ENCODE data around the gene PALM3.

Gene PALM3, protein sequence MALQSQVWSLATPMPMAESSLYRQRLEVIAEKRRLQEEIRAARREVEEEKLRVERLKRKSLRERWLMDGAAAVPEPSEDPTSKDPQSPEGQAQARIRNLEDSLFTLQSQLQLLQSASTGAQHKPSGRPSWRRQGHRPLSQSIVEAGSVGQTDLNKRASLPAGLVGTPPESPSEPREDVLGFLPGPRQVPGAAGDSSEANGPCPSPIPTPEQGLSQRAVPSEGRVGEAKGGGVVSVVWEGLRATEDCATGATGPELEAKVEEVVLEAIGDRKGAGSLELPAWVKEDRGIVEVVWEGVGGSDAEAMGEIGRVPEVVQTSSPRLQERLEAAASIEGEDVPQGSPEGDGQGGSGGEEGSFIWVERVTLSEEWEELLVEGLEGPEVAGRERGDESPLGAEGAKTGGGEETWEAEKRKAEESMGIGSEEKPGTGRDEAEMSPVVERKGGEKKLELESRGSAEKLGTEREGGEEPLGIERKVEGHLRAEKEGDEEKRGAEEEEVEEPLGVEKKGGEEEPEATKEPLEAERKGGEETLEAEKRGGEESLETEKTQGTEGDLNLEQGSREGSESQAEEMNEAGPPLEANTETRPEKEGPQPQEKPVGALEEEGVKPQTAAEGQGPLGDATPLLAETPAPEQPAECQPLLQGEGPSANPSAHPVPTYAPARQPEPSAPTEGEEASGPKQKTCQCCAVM

DNA sequence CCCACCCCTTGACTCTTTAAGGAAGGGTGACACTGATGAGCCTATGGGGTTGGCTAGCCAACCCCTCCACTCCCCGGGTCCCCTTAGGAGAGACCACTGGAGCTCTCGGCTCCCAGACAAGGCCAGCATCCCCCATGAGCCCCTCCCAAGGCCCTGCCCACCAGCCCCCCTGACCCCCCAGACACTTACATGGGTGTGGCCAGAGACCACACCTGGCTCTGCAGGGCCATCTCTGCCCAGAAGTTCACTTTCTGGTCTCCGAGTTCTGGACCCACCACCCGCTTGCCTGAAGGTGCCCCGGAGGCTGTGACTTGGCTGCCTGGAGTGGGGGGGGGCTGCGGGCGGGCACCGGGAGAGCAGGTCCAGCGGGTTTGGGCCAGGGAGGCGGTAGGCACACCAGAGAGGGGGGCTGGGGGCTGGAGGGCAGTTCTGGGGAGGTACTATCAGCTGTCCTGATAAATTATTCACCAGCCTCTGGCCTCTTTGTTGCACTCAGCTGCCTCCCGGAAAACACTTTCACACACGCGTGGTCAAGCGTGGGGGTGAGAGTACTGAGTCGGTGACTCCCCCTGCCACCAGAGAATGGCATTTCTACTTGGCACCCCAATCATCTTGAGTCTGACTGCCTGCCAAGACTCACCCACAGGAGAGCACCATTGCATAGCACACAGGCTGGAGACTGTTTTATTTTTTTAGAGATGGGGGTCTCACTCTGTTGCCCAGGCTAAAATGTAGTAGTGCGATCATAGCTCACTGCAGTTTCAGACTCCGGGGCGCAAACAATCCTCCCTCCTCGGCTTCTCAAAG, at the start of gene PALM3:
Gene PALM3, minus strand, starts transcription at position 326 of the 807 bp plus-strand sequence. Its CDS starts 96 bp downstream, at position 230.
- ATAC-seq: no peak
- Mint-ChIP-seq H3K27me3 (peaks cover 49% of the 10 kb centered on the region), H3K4me1 (peaks cover 24% of the 10 kb centered on the region), H3K27ac (no peak within 1 kb of the TSS), H3K9me3 (no peaks in the 10 kb centered on the region), H3K4me3 (no peak within 1 kb of the TSS)
- DNase-seq: no peak

GRCh38 chr19:14111486-14111885, 49.6 kb upstream of the PALM3 start:
- Mint-ChIP-seq H3K4me3 (no peak overlapping the region), H3K9me3 (no peaks in the 10 kb centered on the region), H3K27ac (no peak overlapping the region), H3K4me1 (peaks cover 56% of the 10 kb centered on the region), H3K27me3 (no peaks in the 10 kb centered on the region)
- no peak for DNase-seq
- no peak for ATAC-seq

- H3K9me3 Mint-ChIP-seq: no peaks in the 10 kb centered on the region
- DNase-seq: no peak
- no peak overlapping the region for H3K27ac Mint-ChIP-seq
- no peak for ATAC-seq
- H3K4me3 Mint-ChIP-seq: no peak overlapping the region
- H3K27me3 Mint-ChIP-seq: no peaks in the 10 kb centered on the region
- peaks cover 47% of the 10 kb centered on the region for H3K4me1 Mint-ChIP-seq
These were observed 48.8 kb upstream of the PALM3 start for GRCh38 chr19:14110650-14111049.

DNA sequence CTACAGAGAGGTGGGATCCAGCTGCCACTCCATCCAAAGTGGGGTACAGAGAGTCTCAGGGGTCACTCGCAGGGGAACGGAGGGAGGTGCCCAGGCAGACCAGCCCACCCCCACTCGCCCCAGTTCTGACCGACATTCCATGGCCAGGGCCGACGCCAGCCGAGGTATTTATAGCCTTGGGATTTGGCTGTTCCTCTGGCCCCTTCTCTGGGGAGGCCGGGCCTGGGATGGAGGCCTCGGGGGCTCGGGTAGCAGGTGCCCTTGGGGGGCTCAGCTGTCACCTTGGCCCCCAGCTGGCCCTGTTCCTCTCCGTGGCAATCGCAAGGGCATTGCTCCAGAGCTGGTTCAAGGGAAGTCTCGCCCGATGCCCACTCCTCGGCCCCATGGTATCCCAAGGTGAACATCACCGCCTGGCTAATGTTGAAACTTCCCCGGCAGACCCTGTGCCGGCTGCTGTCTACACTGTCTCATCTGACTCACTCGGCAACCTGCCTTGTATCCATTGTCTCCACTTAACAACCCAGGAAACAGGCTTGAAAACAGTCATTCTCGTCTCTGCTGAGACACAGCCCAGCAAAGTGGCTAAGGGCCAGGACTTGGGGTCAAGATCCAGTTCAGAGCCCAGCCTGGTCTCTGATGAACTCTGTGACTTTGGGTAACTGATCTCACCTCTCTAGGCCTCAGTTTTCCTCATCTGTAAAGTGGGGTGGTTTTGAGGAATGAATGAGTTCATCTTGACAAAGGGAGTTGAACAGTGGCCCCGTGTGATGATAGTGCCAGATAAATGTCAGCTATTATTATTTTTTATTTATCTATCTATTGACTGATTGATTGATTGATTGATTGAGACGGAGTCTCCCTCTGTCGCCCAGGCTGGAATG, 45.9 kb upstream of the PALM3 start:
- Mint-ChIP-seq H3K4me3 (no peak overlapping the region), H3K9me3 (no peaks in the 10 kb centered on the region), H3K27me3 (no peaks in the 10 kb centered on the region), H3K4me1 (peaks cover 23% of the 10 kb centered on the region), H3K27ac (no peak overlapping the region)
- ATAC-seq: no peak
- DNase-seq: no peak

GRCh38 chr19:14106840-14107239, 45.0 kb upstream of the PALM3 start:
- no peaks in the 10 kb centered on the region for H3K9me3 Mint-ChIP-seq
- H3K4me1 Mint-ChIP-seq: peaks cover 17% of the 10 kb centered on the region
- no peak overlapping the region for H3K27ac Mint-ChIP-seq
- DNase-seq (no peak), ATAC-seq (no peak)
- no peak overlapping the region for H3K4me3 Mint-ChIP-seq
- H3K27me3 Mint-ChIP-seq: no peaks in the 10 kb centered on the region

- Mint-ChIP-seq H3K27ac (no peak overlapping the region), H3K27me3 (no peaks in the 10 kb centered on the region), H3K4me3 (no peak overlapping the region), H3K4me1 (peaks cover 10% of the 10 kb centered on the region), H3K9me3 (no peaks in the 10 kb centered on the region)
- DNase-seq (no peak), ATAC-seq (no peak)
These were observed 43.8 kb upstream of the PALM3 start for GRCh38 chr19:14105680-14106079.

DNA sequence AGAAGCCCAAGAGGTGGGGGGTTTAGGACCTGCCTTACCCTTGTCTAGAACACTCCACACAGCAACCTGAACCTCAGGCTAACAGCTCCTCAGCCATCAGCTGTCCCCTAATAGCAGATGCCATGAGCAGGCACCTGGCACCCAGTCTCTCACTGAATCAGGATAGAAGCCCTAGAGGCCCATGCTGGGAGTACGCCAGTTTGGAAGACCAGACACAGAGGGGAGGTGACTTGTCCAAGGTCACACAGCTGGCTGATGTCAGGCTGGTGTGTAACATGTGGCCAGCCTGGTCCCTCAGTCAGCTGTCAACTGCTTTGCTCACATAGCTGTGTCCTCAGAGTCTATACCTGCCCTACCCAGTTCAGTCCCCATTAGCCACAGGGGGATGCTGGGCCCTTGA, 41.4 kb upstream of the PALM3 start:
- no peaks in the 10 kb centered on the region for H3K9me3 Mint-ChIP-seq
- H3K27me3 Mint-ChIP-seq: no peaks in the 10 kb centered on the region
- DNase-seq (no peak), ATAC-seq (no peak)
- peaks cover 6% of the 10 kb centered on the region for H3K4me1 Mint-ChIP-seq
- no peak overlapping the region for H3K4me3 Mint-ChIP-seq
- no peak overlapping the region for H3K27ac Mint-ChIP-seq

- Mint-ChIP-seq H3K9me3 (no peaks in the 10 kb centered on the region), H3K27me3 (no peaks in the 10 kb centered on the region), H3K4me3 (no peak overlapping the region), H3K4me1 (peaks cover 6% of the 10 kb centered on the region), H3K27ac (no peak overlapping the region)
- no peak for ATAC-seq
- DNase-seq: no peak
These were observed 40.9 kb upstream of the PALM3 start for GRCh38 chr19:14102756-14103155.

DNA sequence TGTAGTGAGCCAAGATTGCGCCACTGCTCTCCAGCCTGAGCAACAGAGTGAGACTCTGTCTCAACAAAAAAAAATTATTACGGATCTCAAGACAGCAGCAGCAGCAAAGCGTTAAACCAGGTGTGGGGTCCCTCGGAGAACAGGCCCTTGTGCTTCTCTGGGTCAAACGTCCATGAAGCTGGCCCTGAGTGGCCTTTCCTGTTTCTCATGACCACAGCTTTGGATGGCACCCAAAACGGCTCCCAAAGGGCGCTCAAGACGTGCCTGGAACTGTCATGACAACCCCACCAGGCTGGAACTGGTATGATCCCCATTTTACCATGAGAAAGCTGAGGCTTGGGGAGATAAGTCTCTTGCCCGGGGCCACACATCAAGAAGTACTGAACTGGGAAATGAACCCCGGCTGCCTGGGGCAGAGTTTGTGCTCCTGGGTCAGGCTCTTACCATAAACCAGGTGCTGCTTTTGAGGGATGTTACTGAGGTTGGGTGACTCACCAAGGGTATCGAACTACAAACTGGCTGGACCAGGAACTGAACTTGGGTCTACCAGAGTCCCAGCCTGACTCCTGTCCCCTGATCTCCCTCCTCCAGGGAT, 40.3 kb upstream of the PALM3 start:
- Mint-ChIP-seq H3K9me3 (no peaks in the 10 kb centered on the region), H3K27ac (no peak overlapping the region), H3K4me3 (no peak overlapping the region), H3K4me1 (peaks cover 6% of the 10 kb centered on the region), H3K27me3 (no peaks in the 10 kb centered on the region)
- no peak for ATAC-seq
- no peak for DNase-seq

DNA sequence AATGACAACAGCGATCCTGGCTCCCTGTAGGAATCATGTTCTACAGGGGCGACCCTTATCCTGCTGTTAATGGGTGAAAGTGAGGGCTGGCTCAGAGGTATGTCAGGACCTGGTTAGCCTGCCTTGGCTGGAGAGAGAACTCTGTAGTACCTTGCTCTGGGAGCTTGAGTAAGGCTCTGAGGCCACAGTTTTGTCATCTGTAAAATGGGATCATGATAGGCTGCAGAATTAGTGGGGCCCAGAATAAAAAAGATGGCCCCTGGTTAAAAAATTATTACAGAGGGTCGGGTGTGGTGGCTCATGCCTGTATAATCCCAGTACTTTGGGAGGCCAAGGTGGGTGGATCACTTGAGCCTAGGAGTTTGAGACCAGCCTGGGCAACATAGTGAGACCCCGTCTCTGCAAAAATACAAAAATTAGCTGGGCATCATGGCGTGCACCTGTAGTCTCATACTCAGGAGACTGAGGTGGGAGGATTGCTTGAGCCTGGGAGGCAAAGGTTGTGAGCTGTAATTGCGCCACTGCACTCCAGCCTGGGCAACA, 39.2 kb upstream of the PALM3 start:
- Mint-ChIP-seq H3K27me3 (no peaks in the 10 kb centered on the region), H3K9me3 (no peaks in the 10 kb centered on the region), H3K4me3 (no peak overlapping the region), H3K27ac (peak overlapping the region in 1 of 2 donors; percentile 12), H3K4me1 (peaks cover 6% of the 10 kb centered on the region)
- DNase-seq (no peak), ATAC-seq (no peak)

DNA sequence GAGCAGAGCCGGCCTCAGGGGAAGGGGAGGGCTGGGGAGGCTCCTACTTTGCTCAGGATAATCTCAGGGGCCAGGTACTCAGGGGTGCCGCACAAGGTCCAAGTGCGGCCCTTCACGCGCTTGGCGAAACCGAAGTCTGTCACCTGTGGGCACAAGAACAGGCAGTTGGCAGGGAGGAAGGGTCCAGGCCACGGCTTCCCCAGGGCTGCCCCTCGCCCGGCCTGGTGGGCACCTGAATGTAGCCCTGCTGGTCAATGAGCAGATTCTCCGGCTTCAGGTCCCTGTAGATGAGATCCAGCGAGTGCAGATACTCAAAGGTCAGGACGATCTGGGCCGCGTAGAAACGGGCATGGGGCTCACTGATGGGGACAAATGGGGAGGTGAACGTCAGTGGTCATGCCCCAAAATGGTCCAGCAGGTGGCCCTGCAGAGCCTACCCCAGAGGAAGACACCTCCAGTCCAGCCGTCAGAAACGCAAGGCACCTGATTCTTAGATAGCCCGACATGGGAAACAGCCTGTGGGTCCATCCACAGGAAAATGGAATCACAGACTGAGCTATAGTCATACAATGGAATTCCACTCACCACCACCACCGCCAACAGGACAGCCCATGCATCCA, 35.8 kb upstream of the PALM3 start:
- Mint-ChIP-seq H3K27ac (peak overlapping the region in 1 of 2 donors; percentile 75), H3K27me3 (no peaks in the 10 kb centered on the region), H3K4me3 (no peak overlapping the region), H3K4me1 (peaks cover 1% of the 10 kb centered on the region), H3K9me3 (peaks cover 8% of the 10 kb centered on the region in 2 donors)
- DNase-seq: no peak
- ATAC-seq: no peak

GRCh38 chr19:14096272-14096992, 34.6 kb upstream of the PALM3 start:
- H3K27ac Mint-ChIP-seq: no peak overlapping the region
- H3K4me3 Mint-ChIP-seq: no peak overlapping the region
- H3K9me3 Mint-ChIP-seq: peaks cover 8% of the 10 kb centered on the region in 2 donors
- ATAC-seq (no peak), DNase-seq (no peak)
- H3K4me1 Mint-ChIP-seq: peaks cover 10% of the 10 kb centered on the region
- H3K27me3 Mint-ChIP-seq: no peaks in the 10 kb centered on the region

DNA sequence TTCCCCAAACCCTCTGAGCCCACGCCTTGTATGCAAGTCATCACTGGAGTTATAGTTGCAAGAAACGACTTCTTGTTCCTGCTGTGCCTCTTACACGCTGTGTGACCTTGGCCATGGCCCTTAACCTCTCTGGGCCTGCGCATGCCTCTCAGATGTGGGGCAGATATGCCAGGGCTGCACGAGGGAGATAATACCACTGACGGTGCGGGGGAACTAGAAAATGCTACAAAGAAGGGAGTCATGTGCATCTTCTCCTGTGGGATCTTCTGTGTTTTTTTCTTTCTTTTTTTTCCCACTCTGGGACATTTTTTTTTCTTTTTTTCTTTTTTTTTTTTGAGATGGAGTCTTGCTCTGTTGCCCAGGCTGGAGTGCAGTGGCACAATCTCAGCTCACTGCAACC, 33.0 kb upstream of the PALM3 start:
- no peak for ATAC-seq
- Mint-ChIP-seq H3K27me3 (no peaks in the 10 kb centered on the region), H3K27ac (no peak overlapping the region)

More for the DNA sequence above, 33.0 kb upstream of the PALM3 start:
- peaks cover 8% of the 10 kb centered on the region in 2 donors for H3K9me3 Mint-ChIP-seq
- DNase-seq: no peak
- H3K4me3 Mint-ChIP-seq: no peak overlapping the region
- H3K4me1 Mint-ChIP-seq: peaks cover 13% of the 10 kb centered on the region

All from stimulated activated naive CD8-positive, alpha-beta T cell treated with anti-CD3 and anti-CD28 coated beads, Interleukin-15, amount 100 ng/mL, for 72 hours (primary cell).